Left lung (tissue), 10 donors: ENCODE results near the gene SLC52A3. TPM values are rescaled to one million over a fixed set of nuclear protein-coding genes. Genes with fewer than 3 reads are reported as not detected.

Experiments
- ATAC-seq: fragments of 200-7000 bp; cut with Tn5 transposase; one replicate; pipeline ENCODE4 v1.9.1; 2020; ENCODE audit warnings: moderate library complexity
- DNase-seq, 4 donors: peaks; one replicate each; pipeline ENCODE4 v3.0.0-alpha.2; 2013 to 2020
- H3K27ac ChIP-seq, 2 donors: fragments of 200-600 bp; sonication (generic) in 1 of 2; one replicate each; pipeline versions ENCODE4 v1.5.0 to v1.8.0; 2020 to 2021
- H3K27me3 ChIP-seq, 2 donors: fragments of 200-600 bp; sonication (generic) in 1 of 2; one replicate each; pipeline versions ENCODE4 v1.5.0 to v1.8.0; 2020 to 2021
- H3K36me3 ChIP-seq, 2 donors: fragments of 200-600 bp; sonication (generic) in 1 of 2; one replicate each; pipeline versions ENCODE4 v1.5.0 to v1.8.0; 2020 to 2021
- H3K4me1 ChIP-seq, 2 donors: fragments of 200-600 bp; one replicate each; pipeline ENCODE4 v1.8.0; 2021
- H3K4me3 ChIP-seq, 2 donors: fragments of 200-600 bp; sonication (generic) in 1 of 2; one replicate each; pipeline versions ENCODE4 v1.5.0 to v1.8.0; 2020 to 2021; ENCODE audit warnings: mild to moderate bottlenecking in 1 of 2
- H3K9me3 ChIP-seq, 2 donors: fragments of 200-600 bp; sonication (generic) in 1 of 2; one replicate each; pipeline versions ENCODE4 v1.5.0 to v1.8.0; 2020 to 2021
- CTCF ChIP-seq, 2 donors: fragments of 200-600 bp; sonication (generic) in 1 of 2; IDR thresholded peaks; one replicate each; pipeline versions ENCODE4 v1.5.0 to v1.8.0; 2021; ENCODE audit warnings: antibody characterized with exemption in 2 of 2
- intact Hi-C, 2 donors: fragments of 100-400 bp; cut with DNase I; formaldehyde crosslinking; loops; one replicate each; pipeline versions ENCODE4 v1.11.2 to v1.14.2; 2022
- polyA plus RNA-seq, 6 donors: library from polyadenylated mRNA; unstranded; fragments of 120-200 nt; gene quantifications; one replicate each; pipeline ENCODE4 v1.2.1, GENCODE V29; 2013; ENCODE audit not compliant: insufficient read length in 6 of 6
- total RNA-seq, 2 donors: library from RNA; stranded (reverse); fragmentation: NEBNext Ultra II Directional; extraction: Animal tissue kit (Norgen Biotek cat#: 25700); gene quantifications; one replicate each; pipeline ENCODE4 v1.2.1, GENCODE V29; 2021
- donor health status: DM: no; HTN: yes; CAD: no.
- donor health status: DM: no; HTN: no; CAD: no.

SLC52A3 gene
- total and polyA plus RNA-seq, 8 donors = 0.37 to 2.7 (median 0.55) TPM

- Histone ChIP-seq H3K9me3 (no peaks in the 10 kb centered on the region), H3K36me3 (no peaks in the 10 kb centered on the region), H3K4me1 (no peaks in the 10 kb centered on the region), H3K27me3 (peaks cover 0 to 31% of the 10 kb centered on the region in 2 donors), H3K4me3 (no peak overlapping the region), H3K27ac (no peak overlapping the region)
- DNase-seq (no peak), ATAC-seq (no peak)
- intact Hi-C loops = no loop called here
- no peak for TF ChIP-seq CTCF (IDR thresholded peaks at IDR 0.05)
These were observed 12.4 kb downstream of the SLC52A3 start for GRCh38 chr20:755941-756340.

GRCh38 chr20:754904-755303 lies 13.4 kb downstream of the SLC52A3 start:
- DNase-seq (no peak), ATAC-seq (no peak)
- Histone ChIP-seq H3K36me3 (no peaks in the 10 kb centered on the region), H3K4me1 (no peaks in the 10 kb centered on the region), H3K27me3 (peaks cover 0 to 20% of the 10 kb centered on the region in 2 donors), H3K27ac (no peak overlapping the region), H3K4me3 (no peak overlapping the region), H3K9me3 (no peaks in the 10 kb centered on the region)
- TF ChIP-seq CTCF (IDR thresholded peaks at IDR 0.05) = no peak
- intact Hi-C loops = no loop called here

GRCh38 chr20:753897-754635 lies 14.2 kb downstream of the SLC52A3 start:
- Histone ChIP-seq H3K4me3 (no peak overlapping the region), H3K4me1 (no peaks in the 10 kb centered on the region), H3K36me3 (no peaks in the 10 kb centered on the region), H3K9me3 (no peaks in the 10 kb centered on the region), H3K27me3 (peaks cover 0 to 23% of the 10 kb centered on the region in 2 donors), H3K27ac (no peak overlapping the region)
- no peak for DNase-seq
- no peak for ATAC-seq
- intact Hi-C loops = no loop called here
- TF ChIP-seq CTCF (IDR thresholded peaks at IDR 0.05) = no peak

- Histone ChIP-seq H3K4me1 (no peaks in the 10 kb centered on the region), H3K27me3 (peaks cover 0 to 28% of the 10 kb centered on the region in 2 donors), H3K4me3 (no peak overlapping the region), H3K27ac (no peak overlapping the region), H3K9me3 (no peaks in the 10 kb centered on the region), H3K36me3 (no peaks in the 10 kb centered on the region)
- intact Hi-C loops = no loop called here
- ATAC-seq (no peak), DNase-seq (no peak)
- no peak for TF ChIP-seq CTCF (IDR thresholded peaks at IDR 0.05)
These were observed 15.2 kb downstream of the SLC52A3 start for GRCh38 chr20:753136-753535.

DNA sequence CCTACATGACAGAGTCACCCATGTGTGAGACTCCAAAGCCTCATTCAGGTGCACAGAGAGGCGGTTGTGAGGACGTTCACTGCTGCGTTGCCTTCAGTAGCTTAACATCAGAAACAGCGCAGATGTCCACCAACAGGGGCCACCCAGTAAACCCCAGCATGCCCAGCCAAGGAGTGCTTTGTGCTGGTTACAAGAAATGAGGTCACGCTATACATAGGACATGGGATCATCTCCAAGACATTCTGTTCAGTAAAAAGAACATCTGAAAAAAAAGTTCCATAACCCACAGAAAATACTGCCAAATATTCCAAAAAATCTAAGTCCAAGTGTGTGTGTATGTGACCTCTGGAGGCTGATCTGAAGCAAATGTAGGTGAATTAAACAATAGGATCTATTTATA lies 16.0 kb downstream of the SLC52A3 start:
- intact Hi-C loops = no loop called here
- no peak for ATAC-seq
- Histone ChIP-seq H3K27me3 (peaks cover 0 to 22% of the 10 kb centered on the region in 2 donors), H3K36me3 (no peaks in the 10 kb centered on the region), H3K9me3 (no peaks in the 10 kb centered on the region), H3K4me3 (no peak overlapping the region), H3K4me1 (no peaks in the 10 kb centered on the region), H3K27ac (no peak overlapping the region)
- DNase-seq = no peak
- no peak for TF ChIP-seq CTCF (IDR thresholded peaks at IDR 0.05)
